Amniotic stem cell (primary cell): ENCODE results near the gene LRRC8B.
"Not testable (repeated sequence)": the region's sequence is repeated elsewhere in the genome, so short reads cannot be mapped to it uniquely, and the experiment has no call there.

Experiments used
- DNase-seq: peaks from one replicate; lab custom pipeline; 2025; lab: John Stamatoyannopoulos, UW

Gene LRRC8B

GRCh38 chr1:89525169-89525855, 683 bp downstream of the LRRC8B start:
- no peak for DNase-seq

- no peak for DNase-seq
Observed at GRCh38 chr1:89527256-89527655, 2.6 kb downstream of the LRRC8B start.

DNA sequence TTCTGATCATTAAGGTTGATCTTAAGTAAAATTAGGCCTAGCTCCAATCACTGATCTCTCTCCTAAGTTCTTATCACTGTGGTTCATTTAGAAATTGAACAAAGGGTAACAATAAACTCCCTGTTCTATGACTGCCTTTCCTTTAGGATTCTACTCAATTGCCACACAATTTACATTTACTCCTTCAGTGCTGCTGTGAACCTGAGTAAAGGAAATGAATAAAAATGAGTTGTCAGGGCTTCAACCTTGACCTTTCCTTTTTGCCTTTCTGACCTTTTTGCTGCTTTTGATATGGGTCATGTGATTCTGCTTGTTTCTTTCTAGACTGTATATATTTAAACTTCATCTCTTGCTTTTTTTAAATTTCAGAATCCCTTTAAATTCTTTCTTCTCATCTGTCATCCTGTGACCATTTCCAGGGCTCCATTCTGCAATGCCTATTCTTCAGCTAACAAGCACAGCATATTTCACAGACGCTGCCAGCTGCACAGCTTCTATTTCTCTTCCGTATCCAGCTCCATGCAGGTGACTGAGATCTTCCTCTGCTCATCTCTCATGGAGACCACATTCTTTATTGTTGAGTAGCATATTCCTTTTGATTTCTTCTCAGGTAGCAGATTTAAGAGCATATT, 3.2 kb downstream of the LRRC8B start:
- DNase-seq = no peak

DNA sequence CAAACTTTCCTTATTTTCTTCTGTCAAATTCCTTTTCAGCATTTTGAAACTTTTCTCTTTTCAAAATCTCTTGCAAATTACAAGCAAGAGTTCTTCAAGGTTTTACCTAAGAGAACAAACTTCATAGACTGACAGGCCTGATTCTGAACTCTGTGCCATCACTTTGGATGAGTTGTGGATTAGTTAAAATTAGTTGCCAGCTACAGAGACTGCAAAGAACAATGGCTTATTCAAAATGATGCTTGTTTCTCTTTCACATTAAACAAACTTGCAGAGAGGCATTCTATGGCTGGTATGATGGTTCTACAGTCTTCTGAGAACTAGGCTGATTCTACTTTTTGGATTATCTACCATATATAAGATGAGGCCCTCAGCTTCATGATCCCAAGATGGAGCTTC, 3.8 kb downstream of the LRRC8B start:
- DNase-seq = no peak

GRCh38 chr1:89529196-89529595, 4.6 kb downstream of the LRRC8B start:
- DNase-seq = no peak

DNA sequence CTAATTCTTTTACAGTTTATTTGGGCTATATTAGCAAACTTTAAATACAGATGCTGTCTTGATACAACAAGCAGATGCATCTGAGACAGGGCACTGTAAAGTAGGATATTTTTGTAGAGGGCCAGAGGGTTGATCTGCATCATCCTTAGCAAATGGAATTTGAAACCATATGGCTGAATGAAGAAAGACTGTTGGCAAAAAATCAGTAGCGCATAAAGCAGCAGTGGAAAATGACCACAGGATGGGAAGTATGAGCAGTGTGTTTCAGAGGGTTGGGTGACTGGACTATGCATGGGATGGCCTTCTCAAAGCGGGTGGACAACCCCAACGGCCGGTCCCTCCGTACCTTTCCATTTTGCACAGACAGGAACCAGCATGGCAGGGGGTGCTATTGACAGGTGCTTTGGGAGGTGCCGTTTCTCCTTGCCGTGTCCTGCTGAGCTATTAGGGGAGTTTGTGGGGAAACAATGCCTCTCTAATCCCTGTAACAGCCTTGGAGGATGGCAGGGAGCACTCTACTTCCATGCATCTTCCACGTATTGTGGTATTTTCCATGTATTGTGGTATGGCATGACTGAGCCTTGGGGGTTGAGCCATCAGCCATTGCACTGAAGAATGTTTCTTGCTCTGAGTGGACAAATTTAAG, 5.9 kb downstream of the LRRC8B start:
- DNase-seq = no peak

DNA sequence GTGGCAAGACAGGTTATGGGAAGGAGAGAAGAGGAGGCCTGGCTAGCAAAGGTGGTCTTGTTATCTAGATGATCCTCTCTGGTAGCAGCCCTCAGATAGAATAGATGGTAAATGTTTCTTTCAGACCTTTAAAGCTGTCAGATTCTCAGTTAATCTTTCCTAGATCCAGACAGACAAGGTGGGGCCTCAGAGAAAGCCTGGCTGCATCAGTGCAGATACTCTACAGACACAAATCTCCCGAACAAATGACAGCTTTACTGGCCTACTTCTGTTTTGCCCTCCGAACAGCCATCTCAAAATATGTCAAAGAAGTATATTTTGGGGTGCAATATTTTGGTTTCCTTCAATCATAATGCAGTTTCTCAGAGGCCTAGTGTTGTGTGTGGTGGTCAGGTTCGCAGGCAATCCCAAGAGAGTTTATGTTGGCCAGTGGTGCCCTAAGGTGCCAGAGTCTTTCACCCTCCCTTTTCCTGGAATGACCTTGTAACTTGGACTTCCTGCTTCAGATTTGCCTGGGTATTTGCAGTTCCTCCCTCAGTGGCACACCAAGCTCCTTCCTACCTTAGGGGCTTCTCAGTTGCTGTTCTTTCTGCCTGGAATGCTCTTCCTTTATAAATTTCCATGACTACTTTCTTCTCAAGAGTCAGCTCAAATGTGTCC, 7.0 kb downstream of the LRRC8B start:
- DNase-seq = no peak

- DNase-seq = no peak
Observed at GRCh38 chr1:89532228-89532627, 7.6 kb downstream of the LRRC8B start.

GRCh38 chr1:89532866-89533265, 8.2 kb downstream of the LRRC8B start:
- no peak for DNase-seq

DNA sequence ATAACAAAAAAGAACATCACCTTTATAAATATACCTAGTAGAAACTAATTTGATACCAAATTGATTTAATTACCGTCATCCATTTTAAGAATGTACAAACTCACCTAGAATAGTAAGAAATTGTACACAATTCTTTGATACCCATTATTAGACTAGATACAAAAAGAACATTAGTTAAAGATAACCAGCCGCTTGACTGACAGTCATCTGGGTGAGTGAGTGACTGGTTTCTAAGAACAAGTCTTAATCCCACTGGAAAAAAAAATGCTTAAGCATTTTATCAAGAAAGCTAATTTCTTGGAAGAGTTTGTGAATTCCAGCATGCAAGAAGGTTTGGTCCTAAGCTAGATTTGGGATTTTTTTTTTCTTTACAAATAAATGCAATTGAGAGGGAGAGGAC, 10.9 kb downstream of the LRRC8B start:
- DNase-seq = no peak

- no peak for DNase-seq
Observed at GRCh38 chr1:89536555-89537341, 12.1 kb downstream of the LRRC8B start.

- no peak for DNase-seq
Observed at GRCh38 chr1:89538361-89538760, 13.7 kb downstream of the LRRC8B start.

- no peak for DNase-seq
Observed at GRCh38 chr1:89539128-89539527, 14.5 kb downstream of the LRRC8B start.

- no peak for DNase-seq
Observed at GRCh38 chr1:89540406-89540970, 15.9 kb downstream of the LRRC8B start.

GRCh38 chr1:89542345-89542744, 17.7 kb downstream of the LRRC8B start:
- no peak for DNase-seq

DNA sequence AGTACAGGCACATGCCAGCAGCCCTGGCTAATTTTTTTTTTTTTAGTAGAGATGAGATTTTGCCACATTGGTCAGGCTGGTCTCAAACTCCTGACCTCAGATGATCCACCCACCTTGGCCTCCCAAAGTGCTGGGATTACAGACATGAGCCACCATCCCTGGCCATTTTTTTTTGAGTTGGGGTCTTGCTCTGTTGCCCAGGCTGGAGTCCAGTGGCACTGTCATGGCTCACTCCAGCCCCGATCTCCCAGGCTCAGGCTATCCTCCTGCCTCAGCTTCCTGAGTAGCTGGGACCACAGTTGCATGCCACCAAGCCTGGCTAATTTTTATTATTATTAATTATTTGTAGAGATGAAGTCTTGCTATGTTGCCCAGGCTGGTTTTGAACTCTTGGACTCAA, 19.0 kb downstream of the LRRC8B start:
- not testable (repeated sequence) for DNase-seq

GRCh38 chr1:89545264-89546038, 20.8 kb downstream of the LRRC8B start:
- no peak for DNase-seq

- DNase-seq = no peak
Observed at GRCh38 chr1:89546082-89546889, 21.7 kb downstream of the LRRC8B start.

GRCh38 chr1:89546934-89547562, 22.4 kb downstream of the LRRC8B start:
- DNase-seq = no peak
